Omental fat pad (tissue), 4 donors: ENCODE results near the gene PAAF1. TPM values are rescaled to one million over a fixed set of nuclear protein-coding genes. Genes with fewer than 3 reads are reported as not detected.

Experiments
- ATAC-seq: fragments of 150-250 bp; one replicate; pipeline ENCODE4 v1.9.1; 2016; ENCODE audit warnings: mild to moderate bottlenecking, moderate library complexity; ENCODE audit not compliant: low FRiP score
- DNase-seq: peaks from one replicate; pipeline ENCODE4 v3.0.0-alpha.2; 2019; ENCODE audit warnings: low spot score
- CTCF ChIP-seq, 3 donors: fragments of 450-650 bp; IDR thresholded peaks; one replicate each; pipeline ENCODE4 v1.5.1; 2016 to 2017; ENCODE audit warnings: antibody characterized with exemption in 3 of 3, mild to moderate bottlenecking in 3 of 3, moderate library complexity in 2 of 3
- total RNA-seq, 4 donors: library from RNA; depleted of rRNA; stranded (reverse); fragments of >200 nt; gene quantifications; one replicate each; pipeline ENCODE4 v1.1.0, GENCODE V29; 2016

The PAAF1 gene
- total RNA-seq, 4 donors from 2014 or later, result 7.1 to 11.4 (median 9.7) TPM

GRCh38 chr11:73969991-73970800 is 93.4 kb downstream of the PAAF1 start:
- ATAC-seq (no peak), DNase-seq (no peak)
- TF ChIP-seq CTCF (IDR thresholded peaks at IDR 0.05), result no peak

- no peak for ATAC-seq
- no peak for TF ChIP-seq CTCF (IDR thresholded peaks at IDR 0.05)
- DNase-seq, result no peak
These were observed 94.4 kb downstream of the PAAF1 start for GRCh38 chr11:73971175-73971719.

GRCh38 chr11:73972187-73972586 is 95.4 kb downstream of the PAAF1 start:
- DNase-seq (no peak), ATAC-seq (no peak)
- TF ChIP-seq CTCF (IDR thresholded peaks at IDR 0.05), result no peak

- DNase-seq, result no peak
These were observed 96.0 kb downstream of the PAAF1 start for GRCh38 chr11:73972620-73973449.

GRCh38 chr11:73974604-73975478 is 98.0 kb downstream of the PAAF1 start:
- no peak for ATAC-seq
- no peak for DNase-seq
- no peak for TF ChIP-seq CTCF (IDR thresholded peaks at IDR 0.05)

More at GRCh38 chr11:73972620-73973449, 96.0 kb downstream of the PAAF1 start:
- no peak for TF ChIP-seq CTCF (IDR thresholded peaks at IDR 0.05)
- no peak for ATAC-seq

GRCh38 chr11:73975479-73975757 is 98.6 kb downstream of the PAAF1 start:
- no peak for DNase-seq
- no peak for TF ChIP-seq CTCF (IDR thresholded peaks at IDR 0.05)
- no peak for ATAC-seq
